ENCODE data around the gene ZNF638. TPM values are rescaled to one million over a fixed set of nuclear protein-coding genes. Genes with fewer than 3 reads are reported as not detected.

The ZNF638 gene
- total and polyA plus RNA-seq, 4 donors = 24.8 to 151 (median 56.1) TPM

GRCh38 chr2:71457923-71458322 lies 126.3 kb downstream of the ZNF638 start:
- no peaks in the 10 kb centered on the region for H3K36me3 ChIP-seq (ENCODE audit: control insufficient read depth in 4 of 4, insufficient read depth in 3 of 4, low read depth in 1 of 4, low read length in 3 of 4)
- H3K4me1 ChIP-seq (ENCODE audit: control insufficient read depth in 4 of 4, insufficient read depth in 4 of 4, low read length in 3 of 4) = peaks cover 17 to 84% (median 69%) of the 10 kb centered on the region in 4 donors
- no peak for DNase-seq (ENCODE audit: low spot score)
- TF ChIP-seq EGR1 (IDR thresholded peaks at IDR 0.05; ENCODE audit: low read depth in 2 of 2) (no peak), TAF1 (conservative IDR thresholded peaks at IDR 0.05) (no peak), SP1 (IDR thresholded peaks at IDR 0.05) (no peak), RAD21 (IDR thresholded peaks at IDR 0.05) (no peak), GABPA (IDR thresholded peaks at IDR 0.05 in 1 of 2, conservative IDR thresholded peaks at IDR 0.05 in 1 of 2) (no peak), HNF4G (IDR thresholded peaks at IDR 0.05) (no peak), YY1 (IDR thresholded peaks at IDR 0.05) (no peak), REST (IDR thresholded peaks at IDR 0.05) (no peak), FOXA1 (IDR thresholded peaks at IDR 0.05) (no peak), NR2F2 (IDR thresholded peaks at IDR 0.05) (no peak), RXRA (IDR thresholded peaks at IDR 0.05) (no peak), ZBTB33 (IDR thresholded peaks at IDR 0.05) (no peak), HNF4A (conservative IDR thresholded peaks at IDR 0.05) (no peak), MAX (IDR thresholded peaks at IDR 0.05) (no peak), CTCF (IDR thresholded peaks at IDR 0.05; ENCODE audit: low read depth, low read length, missing input control) (no peak)
- H3K9ac ChIP-seq (ENCODE audit: low read depth in 1 of 2, low read length in 2 of 2) = no peak overlapping the region
- H3K27ac ChIP-seq (ENCODE audit: low read depth in 1 of 2, low read length in 2 of 2) = no peak overlapping the region
- no peaks in the 10 kb centered on the region for H3K27me3 ChIP-seq (ENCODE audit: control insufficient read depth in 4 of 4, insufficient read depth in 4 of 4, low read length in 3 of 4)
- no peak overlapping the region for H3K4me3 ChIP-seq (ENCODE audit: low read depth in 1 of 3, low read length in 3 of 3)
- no peaks in the 10 kb centered on the region for H3K9me3 ChIP-seq (ENCODE audit: control insufficient read depth in 4 of 4, low read length in 3 of 4)
- 96% methylated on average over 4 of the region's 4 CpGs for WGBS

GRCh38 chr2:71458413-71459083 lies 127.0 kb downstream of the ZNF638 start:
- H3K4me1 ChIP-seq (ENCODE audit: control insufficient read depth in 4 of 4, insufficient read depth in 4 of 4, low read length in 3 of 4) = peaks cover 17 to 77% (median 64%) of the 10 kb centered on the region in 4 donors
- WGBS = 71% methylated on average over 7 of the region's 7 CpGs
- peak overlapping the region; percentile 8 to 42 for H3K27ac ChIP-seq (ENCODE audit: low read depth in 1 of 2, low read length in 2 of 2)

More at GRCh38 chr2:71458413-71459083, 127.0 kb downstream of the ZNF638 start:
- peak; percentile 46 to 50 for TF ChIP-seq RXRA (IDR thresholded peaks at IDR 0.05)
- TF ChIP-seq SP1 (IDR thresholded peaks at IDR 0.05) = peak; percentile 75
- no peak for TF ChIP-seq GABPA (IDR thresholded peaks at IDR 0.05 in 1 of 2, conservative IDR thresholded peaks at IDR 0.05 in 1 of 2)
- TF ChIP-seq HNF4A (conservative IDR thresholded peaks at IDR 0.05) = peak; percentile 27 to 59
- peak; percentile 38 for TF ChIP-seq REST (IDR thresholded peaks at IDR 0.05)
- peak in 1 of 2 donors; percentile 22 for TF ChIP-seq JUND (IDR thresholded peaks at IDR 0.05)
- Histone ChIP-seq H3K36me3 (ENCODE audit: control insufficient read depth in 4 of 4, insufficient read depth in 3 of 4, low read depth in 1 of 4, low read length in 3 of 4) (no peaks in the 10 kb centered on the region), H3K4me3 (ENCODE audit: low read depth in 1 of 3, low read length in 3 of 3) (no peak overlapping the region), H3K9ac (ENCODE audit: low read depth in 1 of 2, low read length in 2 of 2) (no peak overlapping the region), H3K27me3 (ENCODE audit: control insufficient read depth in 4 of 4, insufficient read depth in 4 of 4, low read length in 3 of 4) (no peaks in the 10 kb centered on the region), H3K9me3 (ENCODE audit: control insufficient read depth in 4 of 4, low read length in 3 of 4) (no peaks in the 10 kb centered on the region)
- peak; percentile 19 for DNase-seq (ENCODE audit: low spot score)
